ENCODE results near the gene ABCC8.

Gene ABCC8

DNA sequence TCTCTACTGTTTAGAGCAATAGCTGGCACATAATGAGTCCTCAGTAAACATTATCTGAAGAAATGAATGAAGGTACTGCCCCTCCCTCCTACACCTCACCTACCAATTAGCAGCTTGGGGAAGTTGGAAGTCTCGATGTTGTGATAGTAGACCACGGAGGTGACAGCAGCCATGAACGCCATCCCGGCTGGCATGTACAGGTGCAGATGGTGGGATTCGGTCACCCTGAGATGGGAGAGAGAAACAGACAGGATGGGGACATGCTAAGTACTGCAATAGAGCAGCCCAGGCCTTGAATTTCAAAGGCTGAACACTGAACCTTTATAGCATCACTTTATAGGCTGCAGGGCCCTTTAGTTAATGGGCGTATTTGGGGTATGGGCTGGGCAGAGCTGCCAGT is 6.6 kb downstream of the ABCC8 start:
- DNase-seq (ENCODE audit: low read depth): no peak
- no peak overlapping the region for H3K4me3 ChIP-seq (ENCODE audit: control insufficient read depth, low read depth, low read length)
- no peak for TF ChIP-seq CTCF (conservative IDR thresholded peaks at IDR 0.05; ENCODE audit: control insufficient read depth, insufficient read depth, low read depth, low read length)

GRCh38 chr11:17468122-17468521 is 8.5 kb downstream of the ABCC8 start:
- no peak overlapping the region for H3K4me3 ChIP-seq (ENCODE audit: control insufficient read depth, low read depth, low read length)
- DNase-seq (ENCODE audit: low read depth): no peak
- TF ChIP-seq CTCF (conservative IDR thresholded peaks at IDR 0.05; ENCODE audit: control insufficient read depth, insufficient read depth, low read depth, low read length): no peak

DNA sequence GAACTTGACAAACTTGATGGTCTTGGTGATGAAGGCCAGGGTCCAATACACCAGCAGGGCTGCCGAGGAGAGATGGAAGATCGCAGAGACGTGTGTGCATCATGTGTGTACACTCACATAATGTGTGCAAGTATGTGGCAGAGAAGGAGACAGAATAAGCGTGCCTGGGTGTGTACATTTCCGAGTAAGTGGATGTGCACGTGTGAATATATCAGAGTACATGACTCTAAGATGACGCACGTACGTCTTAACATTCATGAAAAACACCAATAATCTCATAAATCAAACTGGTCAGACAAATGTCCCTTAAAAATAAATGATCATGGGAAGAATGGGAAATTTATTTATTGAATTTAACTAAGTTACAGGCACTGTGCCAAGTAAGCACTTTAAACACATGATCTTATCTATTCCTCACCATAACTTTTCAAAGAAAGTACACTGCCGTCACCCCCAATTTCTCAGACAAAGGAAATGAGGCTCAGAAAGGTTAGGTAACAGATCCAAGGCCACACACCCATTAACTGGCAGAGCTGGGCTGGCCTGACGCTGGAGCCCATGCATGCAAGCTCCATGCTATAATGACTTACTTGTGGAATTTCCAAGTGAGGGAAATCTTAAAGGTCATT is 13.0 kb downstream of the ABCC8 start:
- no peak overlapping the region for H3K4me3 ChIP-seq (ENCODE audit: control insufficient read depth, low read depth, low read length)
- DNase-seq (ENCODE audit: low read depth): no peak
- TF ChIP-seq CTCF (conservative IDR thresholded peaks at IDR 0.05; ENCODE audit: control insufficient read depth, insufficient read depth, low read depth, low read length): no peak

DNA sequence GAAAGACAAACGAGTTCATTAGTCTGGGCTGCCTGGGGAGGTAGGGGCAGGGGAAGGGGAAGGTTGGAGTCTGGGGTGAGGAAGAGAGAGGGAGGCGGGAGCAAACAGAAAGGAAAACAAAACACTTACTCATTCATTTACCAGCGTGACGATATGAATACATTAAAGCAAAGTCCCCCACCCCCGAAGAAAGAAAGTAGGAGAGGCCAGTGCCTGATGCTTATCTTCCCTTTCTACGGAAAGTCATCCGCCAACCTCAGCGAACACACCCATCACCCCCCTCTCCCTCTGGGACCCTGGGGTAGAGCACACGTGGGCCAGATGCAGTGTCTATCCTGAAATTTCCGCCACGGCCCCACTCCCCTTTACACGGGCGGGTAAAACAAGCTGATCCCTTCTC is 13.7 kb downstream of the ABCC8 start:
- DNase-seq (ENCODE audit: low read depth): no peak
- no peak overlapping the region for H3K4me3 ChIP-seq (ENCODE audit: control insufficient read depth, low read depth, low read length)
- TF ChIP-seq CTCF (conservative IDR thresholded peaks at IDR 0.05; ENCODE audit: control insufficient read depth, insufficient read depth, low read depth, low read length): no peak

- TF ChIP-seq CTCF (conservative IDR thresholded peaks at IDR 0.05; ENCODE audit: control insufficient read depth, insufficient read depth, low read depth, low read length): no peak
- no peak overlapping the region for H3K4me3 ChIP-seq (ENCODE audit: control insufficient read depth, low read depth, low read length)
- no peak for DNase-seq (ENCODE audit: low read depth)
Observed at GRCh38 chr11:17460406-17460805, 16.2 kb downstream of the ABCC8 start.

- peak; percentile 24 for DNase-seq (ENCODE audit: low read depth)
- no peak overlapping the region for H3K4me3 ChIP-seq (ENCODE audit: control insufficient read depth, low read depth, low read length)
- no peak for TF ChIP-seq CTCF (conservative IDR thresholded peaks at IDR 0.05; ENCODE audit: control insufficient read depth, insufficient read depth, low read depth, low read length)
Observed at GRCh38 chr11:17459236-17459896, 17.3 kb downstream of the ABCC8 start.

All from fibroblast of mammary gland (primary cell).